IPS-15b (cell line): Measurements from ENCODE around the gene BMERB1.
"Not testable (repeated sequence)": the region's sequence is repeated elsewhere in the genome, so short reads cannot be mapped to it uniquely, and the experiment has no call there.

ENCODE experiments used
- H3K27me3 ChIP-seq: one replicate; pipeline ENCODE4 v1.6.1; 2013; ENCODE audit warnings: low read length; ENCODE audit not compliant: control insufficient read depth, insufficient read depth
- H3K36me3 ChIP-seq: one replicate; pipeline ENCODE4 v1.6.1; 2013; ENCODE audit warnings: low read length; ENCODE audit not compliant: control insufficient read depth, insufficient read depth
- H3K4me1 ChIP-seq: one replicate; pipeline ENCODE4 v1.6.1; 2013; ENCODE audit warnings: mild to moderate bottlenecking, low read length; ENCODE audit not compliant: control insufficient read depth, insufficient read depth
- H3K4me3 ChIP-seq: one replicate; pipeline ENCODE4 v1.5.1; 2013; ENCODE audit warnings: low read depth, low read length
- H3K9ac ChIP-seq: one replicate; pipeline ENCODE4 v1.6.1; 2013; ENCODE audit warnings: low read depth, mild to moderate bottlenecking, low read length
- H3K9me3 ChIP-seq: one replicate; pipeline ENCODE4 v1.6.1; 2013; ENCODE audit warnings: mild to moderate bottlenecking, low read length; ENCODE audit not compliant: control insufficient read depth, insufficient read depth

BMERB1 gene

DNA sequence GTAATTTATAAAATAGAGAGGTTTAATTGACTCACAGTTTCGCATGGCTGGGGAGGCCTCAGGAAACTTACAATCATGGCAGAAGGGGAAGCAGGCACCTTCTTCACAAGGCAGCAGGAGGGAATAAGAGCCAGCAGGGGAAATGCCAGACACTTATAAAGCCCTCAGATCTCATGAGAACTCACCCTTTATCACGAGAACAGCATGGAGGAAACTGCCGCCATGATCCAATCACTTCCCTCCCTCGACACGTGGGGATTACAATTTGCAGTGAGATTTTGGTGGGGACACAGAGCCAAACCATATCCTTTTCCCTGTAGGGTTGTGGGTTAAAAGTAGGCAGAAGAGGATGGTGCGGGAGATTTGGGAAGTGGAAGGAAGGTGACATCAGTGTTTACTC, 101.4 kb downstream of the BMERB1 start:
- Histone ChIP-seq H3K9me3 (no peaks in the 10 kb centered on the region), H3K27me3 (no peaks in the 10 kb centered on the region), H3K4me3 (no peak overlapping the region), H3K9ac (no peak overlapping the region), H3K4me1 (no peaks in the 10 kb centered on the region), H3K36me3 (no peaks in the 10 kb centered on the region)

- H3K4me3 ChIP-seq, result no peak overlapping the region
- H3K4me1 ChIP-seq, result no peaks in the 10 kb centered on the region
- H3K36me3 ChIP-seq, result no peaks in the 10 kb centered on the region
- no peaks in the 10 kb centered on the region for H3K27me3 ChIP-seq
- H3K9ac ChIP-seq, result no peak overlapping the region
- H3K9me3 ChIP-seq, result no peaks in the 10 kb centered on the region
Observed at GRCh38 chr16:15536843-15537242, 102.5 kb downstream of the BMERB1 start.

- peaks cover 3% of the 10 kb centered on the region for H3K4me1 ChIP-seq
- H3K9me3 ChIP-seq, result no peaks in the 10 kb centered on the region
- no peak overlapping the region for H3K4me3 ChIP-seq
- H3K9ac ChIP-seq, result no peak overlapping the region
- H3K27me3 ChIP-seq, result no peaks in the 10 kb centered on the region
- no peaks in the 10 kb centered on the region for H3K36me3 ChIP-seq
Observed at GRCh38 chr16:15538507-15538906, 104.1 kb downstream of the BMERB1 start.

DNA sequence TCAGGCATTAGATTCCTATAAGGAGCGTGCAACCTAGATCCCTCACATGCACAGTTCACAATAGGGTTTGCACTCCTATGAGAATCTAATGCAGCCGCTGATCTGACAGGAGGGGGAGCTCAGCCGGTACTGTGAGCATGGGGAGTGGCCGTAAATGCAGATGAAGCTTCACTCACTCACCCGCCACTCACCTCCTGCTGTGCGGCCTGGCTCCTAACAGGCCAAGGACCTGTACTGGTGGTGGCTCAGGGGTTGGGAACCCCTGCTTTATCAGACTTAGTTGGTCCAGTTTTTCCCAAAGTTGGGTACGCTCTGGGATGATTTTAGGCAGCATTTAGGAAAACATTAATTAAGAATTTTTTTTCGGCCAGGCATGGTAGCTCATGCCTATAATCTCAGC, 104.8 kb downstream of the BMERB1 start:
- peaks cover 3% of the 10 kb centered on the region for H3K4me1 ChIP-seq
- no peak overlapping the region for H3K9ac ChIP-seq
- no peaks in the 10 kb centered on the region for H3K27me3 ChIP-seq
- no peaks in the 10 kb centered on the region for H3K36me3 ChIP-seq
- no peaks in the 10 kb centered on the region for H3K9me3 ChIP-seq
- H3K4me3 ChIP-seq, result no peak overlapping the region

DNA sequence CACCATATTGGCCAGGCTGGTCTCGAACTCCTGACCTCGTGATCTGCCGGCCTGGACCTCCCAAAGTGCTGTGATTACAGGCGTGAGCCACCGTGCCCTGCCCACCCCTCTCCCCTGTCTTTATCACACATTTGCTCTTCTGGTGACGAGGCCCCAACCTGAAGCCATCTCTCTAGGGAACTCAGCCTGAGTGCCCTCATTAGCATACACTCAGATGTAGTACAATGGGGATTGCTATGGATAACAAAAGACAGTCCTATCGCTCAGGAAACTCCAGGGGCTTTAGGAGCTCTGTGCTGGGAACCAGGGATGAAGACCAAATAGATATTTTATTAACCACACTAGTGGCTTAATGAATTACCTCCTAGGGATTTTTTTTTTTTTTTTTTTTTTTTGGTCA, 107.9 kb downstream of the BMERB1 start:
- Histone ChIP-seq H3K4me1 (peaks cover 3% of the 10 kb centered on the region), H3K27me3 (no peaks in the 10 kb centered on the region), H3K4me3 (no peak overlapping the region), H3K9ac (no peak overlapping the region), H3K36me3 (no peaks in the 10 kb centered on the region), H3K9me3 (no peaks in the 10 kb centered on the region)

GRCh38 chr16:15542734-15543347, 108.5 kb downstream of the BMERB1 start:
- Histone ChIP-seq H3K9me3 (no peaks in the 10 kb centered on the region), H3K36me3 (no peaks in the 10 kb centered on the region), H3K27me3 (no peaks in the 10 kb centered on the region), H3K9ac (no peak overlapping the region), H3K4me3 (no peak overlapping the region), H3K4me1 (peaks cover 3% of the 10 kb centered on the region)

DNA sequence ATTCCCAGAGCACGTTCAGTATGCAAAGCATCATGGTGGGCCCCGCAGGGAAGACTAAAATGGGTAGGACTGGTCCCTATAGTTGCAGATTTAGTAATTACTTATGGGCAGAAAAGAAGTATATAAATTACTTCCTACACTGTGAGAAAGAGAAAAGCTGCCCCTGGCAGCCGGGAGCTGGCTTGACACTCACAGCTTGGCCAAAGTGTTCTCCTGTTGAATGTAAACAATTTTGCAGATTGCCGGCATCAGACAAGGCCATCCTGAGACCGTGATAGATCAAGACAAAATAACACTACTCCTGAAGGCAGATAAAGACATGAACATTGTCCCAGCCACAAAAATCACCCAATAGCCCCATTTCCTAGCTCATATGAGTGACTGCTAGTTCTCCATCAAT, 110.0 kb downstream of the BMERB1 start:
- Histone ChIP-seq H3K9me3 (no peaks in the 10 kb centered on the region), H3K27me3 (no peaks in the 10 kb centered on the region), H3K36me3 (no peaks in the 10 kb centered on the region), H3K4me3 (no peak overlapping the region), H3K4me1 (peaks cover 3% of the 10 kb centered on the region), H3K9ac (no peak overlapping the region)

DNA sequence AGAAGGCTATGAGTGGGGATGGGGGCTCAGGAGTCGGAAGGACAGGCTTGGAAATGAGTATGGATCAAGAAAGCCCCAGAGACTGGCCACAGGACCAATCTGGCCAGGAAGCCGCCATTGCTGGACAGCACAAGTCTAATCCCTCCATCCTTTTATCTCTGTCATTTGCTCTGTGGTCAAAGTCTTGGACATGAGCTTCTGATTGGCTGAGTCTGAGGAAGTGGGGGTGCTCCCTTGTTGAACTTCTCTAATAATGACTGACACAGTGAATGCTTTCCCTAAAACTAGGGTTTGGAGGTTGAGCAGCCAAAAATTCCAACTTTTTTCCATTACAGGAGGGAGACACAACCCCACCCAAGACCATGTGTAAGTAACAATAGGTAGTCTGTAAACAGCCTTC, 111.2 kb downstream of the BMERB1 start:
- Histone ChIP-seq H3K4me1 (peaks cover 3% of the 10 kb centered on the region), H3K9me3 (no peaks in the 10 kb centered on the region), H3K9ac (no peak overlapping the region), H3K36me3 (no peaks in the 10 kb centered on the region), H3K27me3 (no peaks in the 10 kb centered on the region), H3K4me3 (no peak overlapping the region)

DNA sequence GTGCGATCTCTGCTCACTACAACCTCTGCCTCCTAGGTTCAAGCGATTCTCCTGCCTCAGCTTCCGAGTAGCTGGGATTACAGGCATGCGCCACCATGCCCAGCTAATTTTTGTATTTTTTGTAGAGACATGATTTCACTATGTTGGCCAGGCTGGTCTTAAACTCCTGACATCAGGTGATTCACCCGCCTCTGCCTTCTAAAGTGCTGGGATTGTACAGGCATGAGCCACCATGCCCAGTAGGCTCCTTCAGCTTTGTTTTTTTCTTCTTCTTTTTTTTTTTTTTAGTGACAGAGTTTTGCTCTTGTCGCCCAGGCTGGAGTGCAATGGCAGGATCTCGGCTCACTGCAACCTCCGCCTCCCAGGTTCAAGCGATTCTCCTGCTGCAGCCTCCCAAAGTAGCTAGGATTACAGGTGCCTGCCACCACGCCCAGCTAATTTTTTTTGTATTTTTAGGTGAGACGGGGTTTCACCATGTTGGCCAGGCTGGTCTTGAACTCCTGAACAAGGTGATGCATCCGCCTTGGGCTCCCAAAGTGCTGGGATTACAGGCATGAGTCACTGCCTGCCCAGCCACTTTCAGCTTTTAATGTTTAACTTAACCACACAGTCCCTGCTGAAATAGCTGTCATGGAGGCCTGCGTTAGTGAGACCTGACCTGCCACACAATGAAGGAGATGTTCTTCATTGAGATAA, 112.8 kb downstream of the BMERB1 start:
- H3K9ac ChIP-seq, H3K4me3 ChIP-seq, H3K9me3 ChIP-seq, H3K36me3 ChIP-seq, H3K27me3 ChIP-seq, H3K4me1 ChIP-seq: not testable (repeated sequence)

GRCh38 chr16:15547768-15548096, 113.3 kb downstream of the BMERB1 start:
- H3K4me1 ChIP-seq, result peaks cover 2% of the 10 kb centered on the region

DNA sequence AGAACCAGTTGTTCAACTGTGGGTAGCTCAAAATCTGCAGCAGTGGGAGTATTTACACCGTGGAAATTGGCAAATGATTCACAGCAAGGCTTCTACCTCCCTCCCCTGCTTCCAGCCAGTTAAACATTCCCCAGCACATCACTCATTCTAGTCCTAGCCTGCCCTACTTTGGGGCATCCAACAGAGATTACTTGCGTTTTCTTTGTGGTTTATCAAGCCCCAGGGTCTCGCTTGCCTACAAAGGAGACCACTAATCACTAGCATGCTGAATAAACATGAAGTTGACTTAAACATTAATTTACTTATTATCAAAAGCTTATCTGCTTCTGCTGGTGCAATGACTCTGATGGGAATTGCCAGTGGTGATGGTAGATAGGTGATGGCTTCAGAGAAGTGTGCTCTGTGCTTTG, 114.1 kb downstream of the BMERB1 start:
- H3K36me3 ChIP-seq, result no peaks in the 10 kb centered on the region
- H3K9me3 ChIP-seq, result no peaks in the 10 kb centered on the region
- no peak overlapping the region for H3K4me3 ChIP-seq
- no peak overlapping the region for H3K9ac ChIP-seq
- no peaks in the 10 kb centered on the region for H3K27me3 ChIP-seq
- no peaks in the 10 kb centered on the region for H3K4me1 ChIP-seq

More at GRCh38 chr16:15547768-15548096, 113.3 kb downstream of the BMERB1 start:
- Histone ChIP-seq H3K9ac (no peak overlapping the region), H3K9me3 (no peaks in the 10 kb centered on the region), H3K4me3 (no peak overlapping the region), H3K27me3 (no peaks in the 10 kb centered on the region), H3K36me3 (no peaks in the 10 kb centered on the region)

- H3K27me3 ChIP-seq, result no peaks in the 10 kb centered on the region
- H3K4me1 ChIP-seq, result no peaks in the 10 kb centered on the region
- H3K9ac ChIP-seq, result no peak overlapping the region
- no peaks in the 10 kb centered on the region for H3K9me3 ChIP-seq
- H3K36me3 ChIP-seq, result no peaks in the 10 kb centered on the region
- H3K4me3 ChIP-seq, result no peak overlapping the region
Observed at GRCh38 chr16:15552507-15552906, 118.1 kb downstream of the BMERB1 start.
